Endothelial cell of umbilical vein (primary cell): ENCODE measurements around the gene DLX1.

Source experiments
- GATA2 ChIP-seq: IDR thresholded peaks from 2 replicates; pipeline ENCODE4 v1.7.0; 2011; ENCODE audit warnings: low read depth, mild to moderate bottlenecking, moderate library complexity, mixed read lengths, low read length; ENCODE audit not compliant: insufficient read length, insufficient read depth
- MYC ChIP-seq: IDR thresholded peaks from one replicate; pipeline ENCODE4 v1.6.1; 2011; ENCODE audit warnings: mild to moderate bottlenecking, low read depth, low read length
- POLR2A ChIP-seq: IDR thresholded peaks from 2 replicates; pipeline ENCODE4 v1.6.1; 2012; ENCODE audit warnings: low read depth, mild to moderate bottlenecking, control low read depth, low read length
- POLR2AphosphoS5 ChIP-seq: IDR thresholded peaks from 2 replicates; pipeline ENCODE4 v1.6.1; 2012; ENCODE audit warnings: low read depth, mild to moderate bottlenecking, control low read depth, low read length, moderate library complexity; ENCODE audit not compliant: insufficient read depth
- TF ChIP-seq, protein P1 (sequence below), 2 donors: IDR thresholded peaks; 1 replicate in 1 of 2; 2 replicates in 1 of 2; pipeline ENCODE4 v1.5.1; 2011; ENCODE audit warnings: low read length in 2 of 2, mild to moderate bottlenecking in 2 of 2, moderate library complexity in 2 of 2, control low read depth in 1 of 2, inconsistent platforms in 1 of 2, low read depth in 1 of 2; ENCODE audit not compliant: insufficient read depth in 1 of 2; ENCODE audit errors: extremely low read depth in 1 of 2

DNA sequence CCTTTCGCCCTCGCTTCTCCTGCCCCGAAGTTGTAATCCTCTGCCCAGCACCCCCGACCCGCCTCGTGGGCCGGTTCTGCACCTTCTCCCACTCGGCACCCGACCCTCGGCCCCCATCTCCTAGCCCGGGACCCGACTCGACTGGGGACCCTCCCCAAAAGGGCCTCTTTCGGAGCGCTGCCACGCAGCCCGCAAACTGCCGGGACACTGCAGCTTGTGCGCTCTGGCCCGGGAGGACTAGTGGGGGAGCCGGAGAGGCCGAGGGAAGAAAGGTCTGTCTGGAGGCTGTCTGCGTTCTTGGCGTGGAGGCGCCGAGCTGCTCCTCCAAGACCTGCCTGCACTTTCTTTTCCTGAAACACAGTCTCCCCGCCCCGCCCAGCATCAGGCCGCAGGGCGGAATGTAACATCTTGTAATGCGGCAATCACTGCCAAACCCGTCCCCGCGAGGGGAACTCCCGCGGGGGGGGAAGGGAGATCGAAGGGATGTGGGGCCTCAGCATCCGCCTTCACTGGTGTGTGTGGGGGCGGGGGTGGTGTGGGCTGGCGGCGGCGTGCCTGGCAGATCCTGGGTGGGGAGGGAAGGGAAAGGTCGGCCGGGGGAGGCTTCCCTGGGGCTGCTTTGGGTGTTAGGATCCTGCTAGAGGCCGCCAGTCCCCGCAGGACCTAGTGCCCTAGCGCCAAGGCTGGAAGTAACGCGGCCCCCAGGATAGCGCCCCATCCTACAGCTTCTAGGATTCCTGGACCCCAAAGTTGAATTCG, 10.0 kb downstream of the DLX1 start:
- TF ChIP-seq, protein P1, sequence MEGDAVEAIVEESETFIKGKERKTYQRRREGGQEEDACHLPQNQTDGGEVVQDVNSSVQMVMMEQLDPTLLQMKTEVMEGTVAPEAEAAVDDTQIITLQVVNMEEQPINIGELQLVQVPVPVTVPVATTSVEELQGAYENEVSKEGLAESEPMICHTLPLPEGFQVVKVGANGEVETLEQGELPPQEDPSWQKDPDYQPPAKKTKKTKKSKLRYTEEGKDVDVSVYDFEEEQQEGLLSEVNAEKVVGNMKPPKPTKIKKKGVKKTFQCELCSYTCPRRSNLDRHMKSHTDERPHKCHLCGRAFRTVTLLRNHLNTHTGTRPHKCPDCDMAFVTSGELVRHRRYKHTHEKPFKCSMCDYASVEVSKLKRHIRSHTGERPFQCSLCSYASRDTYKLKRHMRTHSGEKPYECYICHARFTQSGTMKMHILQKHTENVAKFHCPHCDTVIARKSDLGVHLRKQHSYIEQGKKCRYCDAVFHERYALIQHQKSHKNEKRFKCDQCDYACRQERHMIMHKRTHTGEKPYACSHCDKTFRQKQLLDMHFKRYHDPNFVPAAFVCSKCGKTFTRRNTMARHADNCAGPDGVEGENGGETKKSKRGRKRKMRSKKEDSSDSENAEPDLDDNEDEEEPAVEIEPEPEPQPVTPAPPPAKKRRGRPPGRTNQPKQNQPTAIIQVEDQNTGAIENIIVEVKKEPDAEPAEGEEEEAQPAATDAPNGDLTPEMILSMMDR (IDR thresholded peaks at IDR 0.05; ENCODE audit: extremely low read depth in 1 of 2, insufficient read depth in 1 of 2, low read depth in 1 of 2, low read length in 2 of 2) = no peak
- no peak for TF ChIP-seq POLR2AphosphoS5
- TF ChIP-seq MYC = no peak
- no peak for TF ChIP-seq POLR2A
- no peak for TF ChIP-seq GATA2
